Osteoblast (primary cell): ENCODE data around the gene UBE2D3. TPM values are rescaled to one million over a fixed set of nuclear protein-coding genes. Genes with fewer than 3 reads are reported as not detected.

ENCODE experiments used
- DNase-seq: peaks from one replicate; pipeline ENCODE4 v3.0.0; 2011; ENCODE audit warnings: low spot score, mixed read lengths; ENCODE audit not compliant: insufficient read length; ENCODE audit errors: missing footprints
- H2AFZ ChIP-seq: 2 replicates; pipeline ENCODE4 v1.6.0; 2011; ENCODE audit warnings: mild to moderate bottlenecking, low read length
- H3K27ac ChIP-seq: 2 replicates; pipeline ENCODE4 v1.5.1; 2011; ENCODE audit warnings: mild to moderate bottlenecking, low read depth, low read length, moderate library complexity
- H3K27me3 ChIP-seq: 2 replicates; pipeline ENCODE4 v1.6.0; 2012; ENCODE audit warnings: mild to moderate bottlenecking, control low read depth, inconsistent platforms, low read length, moderate library complexity; ENCODE audit not compliant: insufficient read depth
- H3K36me3 ChIP-seq: 2 replicates; pipeline ENCODE4 v1.5.1; 2011; ENCODE audit warnings: mild to moderate bottlenecking, low read length, control low read depth, moderate library complexity; ENCODE audit not compliant: insufficient read depth
- H3K4me1 ChIP-seq: 2 replicates; pipeline ENCODE4 v1.5.1; 2011; ENCODE audit warnings: mild to moderate bottlenecking, low read length, control low read depth, moderate library complexity; ENCODE audit not compliant: insufficient read depth
- H3K4me2 ChIP-seq: 2 replicates; pipeline ENCODE4 v1.6.0; 2011; ENCODE audit warnings: mild to moderate bottlenecking, low read length; ENCODE audit not compliant: insufficient read depth
- H3K4me3 ChIP-seq: fragments of 200-600 bp; sonication (generic); 3 replicates; pipeline ENCODE4 v1.5.1; 2012; ENCODE audit warnings: mild to moderate bottlenecking, low read length, inconsistent platforms; ENCODE audit not compliant: insufficient read depth
- H3K79me2 ChIP-seq: 2 replicates; pipeline ENCODE4 v1.6.0; 2012; ENCODE audit warnings: mild to moderate bottlenecking, low read length, control low read depth, inconsistent platforms; ENCODE audit not compliant: insufficient read depth
- H3K9me3 ChIP-seq: 2 replicates; pipeline ENCODE4 v1.5.1; 2011; ENCODE audit warnings: low read depth, low read length, control low read depth
- H4K20me1 ChIP-seq: 2 replicates; pipeline ENCODE4 v1.6.0; 2012; ENCODE audit warnings: mild to moderate bottlenecking, low read length, control low read depth; ENCODE audit not compliant: insufficient read depth
- total RNA-seq: library from RNA; depleted of rRNA; stranded (reverse); fragments of >200 nt; gene quantifications from 2 replicates; pipeline ENCODE4 v1.2.3, GENCODE V29; 2012
- TF ChIP-seq, protein P1 (sequence below): IDR thresholded peaks from 2 replicates; pipeline ENCODE4 v1.5.1; 2011; ENCODE audit warnings: mild to moderate bottlenecking, low read depth, low read length, moderate library complexity; ENCODE audit errors: extremely low read depth

Gene UBE2D3
- total RNA-seq, 1 donor: 426 TPM

DNA sequence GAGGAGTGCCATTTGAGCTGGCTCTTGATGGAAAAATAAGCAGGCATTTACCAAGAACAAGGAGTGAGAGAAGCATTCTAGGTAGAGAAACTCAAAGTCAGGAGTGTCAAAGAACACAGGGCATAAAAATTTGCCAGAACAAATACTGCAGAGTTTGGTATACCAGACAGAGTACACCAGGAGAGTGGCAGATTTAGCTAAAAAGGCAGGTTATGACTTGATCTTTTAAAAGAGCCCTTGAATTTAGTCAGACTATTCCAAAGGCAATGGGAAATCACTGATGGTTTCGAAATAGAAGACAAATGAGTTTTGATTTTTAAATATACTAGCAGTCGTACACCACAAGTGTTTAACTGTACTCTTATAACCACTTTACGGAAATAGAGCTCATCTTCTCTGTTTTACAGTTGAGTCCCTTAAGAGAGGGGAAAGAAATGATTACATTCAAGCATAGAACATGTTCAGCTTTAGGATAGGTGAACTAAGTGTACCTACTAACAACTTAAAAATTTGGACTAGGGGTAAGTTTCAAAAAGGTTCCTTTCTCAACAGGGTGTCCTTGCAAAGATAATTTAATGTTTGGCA lies 10.2 kb downstream of the UBE2D3 start:
- H4K20me1 ChIP-seq: peaks cover 91% of the 10 kb centered on the region
- H3K4me2 ChIP-seq: peak overlapping the region; percentile 17
- H3K9me3 ChIP-seq: no peaks in the 10 kb centered on the region
- H3K27me3 ChIP-seq: no peaks in the 10 kb centered on the region
- H3K4me3 ChIP-seq: no peak overlapping the region
- peak overlapping the region; percentile 75 for H3K27ac ChIP-seq
- H3K4me1 ChIP-seq: peaks cover 75% of the 10 kb centered on the region
- no peak for DNase-seq
- TF ChIP-seq, protein P1, sequence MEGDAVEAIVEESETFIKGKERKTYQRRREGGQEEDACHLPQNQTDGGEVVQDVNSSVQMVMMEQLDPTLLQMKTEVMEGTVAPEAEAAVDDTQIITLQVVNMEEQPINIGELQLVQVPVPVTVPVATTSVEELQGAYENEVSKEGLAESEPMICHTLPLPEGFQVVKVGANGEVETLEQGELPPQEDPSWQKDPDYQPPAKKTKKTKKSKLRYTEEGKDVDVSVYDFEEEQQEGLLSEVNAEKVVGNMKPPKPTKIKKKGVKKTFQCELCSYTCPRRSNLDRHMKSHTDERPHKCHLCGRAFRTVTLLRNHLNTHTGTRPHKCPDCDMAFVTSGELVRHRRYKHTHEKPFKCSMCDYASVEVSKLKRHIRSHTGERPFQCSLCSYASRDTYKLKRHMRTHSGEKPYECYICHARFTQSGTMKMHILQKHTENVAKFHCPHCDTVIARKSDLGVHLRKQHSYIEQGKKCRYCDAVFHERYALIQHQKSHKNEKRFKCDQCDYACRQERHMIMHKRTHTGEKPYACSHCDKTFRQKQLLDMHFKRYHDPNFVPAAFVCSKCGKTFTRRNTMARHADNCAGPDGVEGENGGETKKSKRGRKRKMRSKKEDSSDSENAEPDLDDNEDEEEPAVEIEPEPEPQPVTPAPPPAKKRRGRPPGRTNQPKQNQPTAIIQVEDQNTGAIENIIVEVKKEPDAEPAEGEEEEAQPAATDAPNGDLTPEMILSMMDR: no peak
- H2AFZ ChIP-seq: no peak overlapping the region
- peaks cover 100% of the 10 kb centered on the region for H3K79me2 ChIP-seq
- H3K36me3 ChIP-seq: peaks cover 14% of the 10 kb centered on the region

DNA sequence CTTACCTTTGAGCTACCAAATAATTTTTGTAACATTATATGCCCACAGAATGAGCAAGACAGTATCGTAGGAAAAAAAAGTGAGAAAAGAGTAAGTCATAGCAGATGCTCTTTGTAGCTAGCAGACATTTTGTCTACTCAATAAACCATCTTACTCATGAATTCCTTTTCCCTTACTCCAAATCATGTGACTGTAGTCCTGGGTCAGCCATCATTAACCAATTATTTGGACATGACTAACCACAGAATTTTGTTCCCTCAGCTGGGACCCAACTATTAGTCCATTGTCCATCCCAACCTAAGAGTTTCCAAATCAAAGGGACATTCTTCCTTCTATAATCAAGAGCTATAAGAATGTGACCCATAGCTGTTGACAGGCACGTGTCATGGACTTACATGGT lies 11.4 kb downstream of the UBE2D3 start:
- Histone ChIP-seq H2AFZ (no peak overlapping the region), H3K36me3 (peaks cover 14% of the 10 kb centered on the region), H3K27ac (peak overlapping the region; percentile 75), H3K9me3 (no peaks in the 10 kb centered on the region), H3K79me2 (peaks cover 100% of the 10 kb centered on the region), H3K4me3 (peak overlapping the region; percentile 4), H3K27me3 (no peaks in the 10 kb centered on the region), H3K4me2 (peak overlapping the region; percentile 54), H3K4me1 (peaks cover 73% of the 10 kb centered on the region), H4K20me1 (peaks cover 90% of the 10 kb centered on the region)
- TF ChIP-seq, protein P1: no peak
- peak; percentile 78 for DNase-seq

DNA sequence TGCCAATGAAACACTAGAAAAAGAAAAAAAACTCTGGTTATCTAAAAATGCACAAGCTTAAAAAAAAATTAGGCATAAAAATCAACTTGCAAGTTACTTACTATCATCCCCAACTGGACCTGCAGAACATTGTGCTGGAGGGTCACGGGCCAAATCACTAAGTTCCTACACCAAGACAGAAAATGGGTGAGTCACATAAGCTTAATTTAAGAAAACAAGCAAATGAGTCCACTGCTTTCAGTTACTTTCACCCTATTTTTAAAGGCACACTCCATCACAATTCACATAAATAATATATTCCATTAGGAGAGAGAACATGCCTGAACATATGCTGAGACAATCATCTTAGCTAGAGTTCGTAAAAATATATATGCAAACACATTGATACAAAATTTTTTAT lies 17.7 kb downstream of the UBE2D3 start:
- Histone ChIP-seq H3K9me3 (no peaks in the 10 kb centered on the region), H3K27ac (peak overlapping the region; percentile 22), H2AFZ (no peak overlapping the region), H3K27me3 (no peaks in the 10 kb centered on the region), H3K36me3 (peaks cover 45% of the 10 kb centered on the region), H3K4me3 (no peak overlapping the region), H3K4me2 (no peak overlapping the region), H3K4me1 (peaks cover 35% of the 10 kb centered on the region), H3K79me2 (peaks cover 100% of the 10 kb centered on the region), H4K20me1 (peaks cover 73% of the 10 kb centered on the region)
- no peak for DNase-seq
- TF ChIP-seq, protein P1: no peak

DNA sequence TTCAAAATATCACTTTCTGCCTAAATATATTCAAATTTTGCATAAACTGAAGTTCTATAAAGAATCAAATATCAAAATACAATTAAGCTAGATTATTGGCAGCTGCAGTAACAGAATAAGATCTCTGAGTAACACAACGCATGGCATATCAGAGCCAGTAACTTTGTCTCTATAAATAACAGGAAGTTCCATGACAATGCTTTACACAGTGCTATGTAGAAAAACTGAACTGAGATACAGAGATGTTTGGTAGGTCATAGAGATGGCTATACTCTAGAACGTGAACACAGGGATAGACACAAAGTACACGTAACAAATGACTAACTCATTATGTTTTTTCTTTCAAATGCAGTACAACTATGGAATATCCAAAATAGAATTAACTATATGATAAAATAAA lies 18.2 kb downstream of the UBE2D3 start:
- Histone ChIP-seq H3K79me2 (peaks cover 100% of the 10 kb centered on the region), H2AFZ (no peak overlapping the region), H3K36me3 (peaks cover 45% of the 10 kb centered on the region), H4K20me1 (peaks cover 69% of the 10 kb centered on the region), H3K4me3 (no peak overlapping the region), H3K27me3 (no peaks in the 10 kb centered on the region), H3K27ac (peak overlapping the region; percentile 22), H3K4me2 (no peak overlapping the region), H3K4me1 (peaks cover 32% of the 10 kb centered on the region), H3K9me3 (no peaks in the 10 kb centered on the region)
- TF ChIP-seq, protein P1: no peak
- DNase-seq: no peak
